GM19455 (cell line): ENCODE results near the gene PLPPR5.

Experiments
- ATAC-seq: cut with Tn5 transposase; IDR thresholded peaks from one replicate; pipeline ENCODE4 v1.9.1; 2021; ENCODE audit not compliant: unreplicated experiment

Gene PLPPR5

GRCh38 chr1:98969798-98970490 lies 34.7 kb downstream of the PLPPR5 start:
- no peak for ATAC-seq

DNA sequence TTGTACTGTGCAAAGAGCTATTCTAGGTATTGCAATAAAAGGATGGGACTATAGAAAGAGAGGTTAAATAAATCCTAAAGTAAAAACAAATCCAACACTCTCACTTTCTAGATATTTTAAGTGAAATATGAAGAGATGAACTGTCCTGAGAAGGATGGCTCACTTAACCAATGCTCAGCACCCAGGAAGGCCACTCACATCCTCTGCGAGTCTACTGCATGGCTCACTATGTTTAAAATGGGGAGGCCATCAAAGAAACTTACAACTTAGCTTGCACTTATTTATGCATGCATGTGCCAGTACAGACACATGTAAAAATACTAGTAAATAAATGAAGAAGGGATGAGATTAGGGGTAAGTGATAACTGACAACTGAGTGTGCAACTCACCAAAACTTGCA lies 37.5 kb downstream of the PLPPR5 start:
- ATAC-seq: no peak

DNA sequence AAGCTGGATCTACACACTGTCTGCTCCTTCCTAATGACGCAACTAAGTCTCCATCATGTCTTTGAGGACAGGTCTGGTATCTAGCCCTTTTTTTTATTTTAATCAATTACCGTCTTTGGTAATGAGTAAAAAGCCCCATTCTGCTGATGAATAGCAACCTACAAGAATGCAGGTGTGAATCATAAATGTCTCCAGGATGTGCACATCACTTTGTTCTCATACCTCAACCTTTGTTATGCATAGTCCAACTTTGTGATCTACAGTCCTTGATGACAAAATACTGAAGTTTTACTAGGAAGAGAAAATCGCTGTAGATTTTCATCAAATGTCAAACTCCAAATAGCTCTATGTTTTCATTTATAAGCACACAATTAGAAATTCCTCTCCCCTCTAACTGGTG lies 39.3 kb downstream of the PLPPR5 start:
- ATAC-seq: no peak

DNA sequence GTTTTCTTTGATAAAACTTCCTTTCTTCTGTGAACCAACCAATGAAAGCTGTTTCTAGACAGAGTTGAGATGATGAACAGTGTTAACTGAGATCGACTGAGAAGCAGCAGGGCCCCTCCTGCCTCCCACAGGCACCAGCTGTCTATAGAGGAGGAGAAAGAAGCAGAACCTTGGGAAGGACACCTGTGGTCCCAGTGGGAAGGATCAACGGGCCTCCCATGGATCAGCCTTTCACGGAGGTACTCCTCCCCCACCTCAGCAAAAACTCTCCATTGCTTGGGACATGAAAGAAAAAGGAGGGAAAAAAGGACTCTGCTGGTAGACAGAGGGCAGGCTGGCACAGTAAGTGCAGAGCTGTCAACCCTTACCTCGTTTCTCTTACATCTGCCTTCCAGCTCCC lies 40.5 kb downstream of the PLPPR5 start:
- ATAC-seq: no peak

- no peak for ATAC-seq
Observed at GRCh38 chr1:98963064-98963758, 41.5 kb downstream of the PLPPR5 start.

GRCh38 chr1:98962156-98962555 lies 42.5 kb downstream of the PLPPR5 start:
- ATAC-seq: no peak

- no peak for ATAC-seq
Observed at GRCh38 chr1:98949621-98950020, 55.0 kb downstream of the PLPPR5 start.

GRCh38 chr1:98949166-98949565 lies 55.5 kb downstream of the PLPPR5 start:
- no peak for ATAC-seq

- ATAC-seq: no peak
Observed at GRCh38 chr1:98947071-98947470, 57.6 kb downstream of the PLPPR5 start.

DNA sequence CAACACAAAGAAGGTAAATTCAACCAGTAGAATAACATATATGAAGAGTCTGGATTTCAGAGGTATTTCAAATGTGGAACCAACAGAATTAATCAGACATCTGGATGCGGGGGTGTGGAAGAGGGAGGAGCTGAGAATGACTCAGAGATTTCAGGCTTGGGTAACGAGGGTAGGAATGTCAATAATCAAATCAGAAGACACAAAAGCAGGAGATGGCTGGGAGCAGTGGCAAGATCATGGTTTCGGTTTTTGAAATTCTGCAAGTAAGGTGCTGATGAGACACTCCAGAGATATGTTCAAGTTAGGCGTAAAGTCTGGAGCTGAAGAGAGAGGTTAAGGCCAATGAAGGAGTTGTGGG lies 64.0 kb downstream of the PLPPR5 start:
- ATAC-seq: no peak

- no peak for ATAC-seq
Observed at GRCh38 chr1:98940069-98940721, 64.5 kb downstream of the PLPPR5 start.

DNA sequence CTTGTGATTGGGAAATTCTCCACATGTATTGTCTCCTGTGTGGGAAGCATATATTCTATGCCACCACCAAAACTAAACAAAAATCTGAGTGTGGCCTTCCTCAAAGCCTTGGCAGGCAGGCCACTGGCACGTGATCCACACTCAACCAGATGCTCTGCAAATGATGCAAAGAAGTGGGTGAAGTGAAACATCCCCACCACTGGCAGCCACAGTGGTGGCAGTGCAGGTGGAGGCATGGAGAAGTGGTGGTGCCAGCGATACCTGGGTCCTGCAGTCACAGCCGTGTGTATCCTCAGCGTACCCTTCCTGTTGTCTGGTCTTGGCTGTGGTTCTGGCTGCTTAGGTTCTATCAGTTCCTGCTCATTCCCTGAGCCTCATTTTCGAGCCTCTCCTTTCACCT lies 65.2 kb downstream of the PLPPR5 start:
- ATAC-seq: no peak

- ATAC-seq: no peak
Observed at GRCh38 chr1:98937347-98937746, 67.3 kb downstream of the PLPPR5 start.

- no peak for ATAC-seq
Observed at GRCh38 chr1:98932184-98932583, 72.5 kb downstream of the PLPPR5 start.

- no peak for ATAC-seq
Observed at GRCh38 chr1:98931128-98931835, 73.4 kb downstream of the PLPPR5 start.

DNA sequence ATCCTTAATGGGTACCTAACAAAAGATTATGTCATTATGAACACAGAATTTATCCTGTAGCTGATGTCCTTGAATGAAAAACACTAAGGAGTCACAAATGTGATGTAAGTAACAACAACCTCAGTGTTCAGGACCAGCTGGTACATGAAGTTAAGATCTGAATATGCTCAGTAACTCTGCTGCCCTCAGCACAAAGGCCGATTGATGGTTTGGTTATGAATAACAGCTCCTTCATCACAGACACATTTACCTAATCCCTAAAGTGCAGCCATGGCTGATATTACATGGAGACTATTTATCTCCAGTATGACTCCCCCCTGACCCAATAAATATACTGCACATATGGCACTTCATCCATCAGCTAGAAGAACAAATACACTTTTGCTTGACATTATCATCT lies 75.2 kb downstream of the PLPPR5 start:
- no peak for ATAC-seq

- ATAC-seq: no peak
Observed at GRCh38 chr1:98926597-98926996, 78.1 kb downstream of the PLPPR5 start.

DNA sequence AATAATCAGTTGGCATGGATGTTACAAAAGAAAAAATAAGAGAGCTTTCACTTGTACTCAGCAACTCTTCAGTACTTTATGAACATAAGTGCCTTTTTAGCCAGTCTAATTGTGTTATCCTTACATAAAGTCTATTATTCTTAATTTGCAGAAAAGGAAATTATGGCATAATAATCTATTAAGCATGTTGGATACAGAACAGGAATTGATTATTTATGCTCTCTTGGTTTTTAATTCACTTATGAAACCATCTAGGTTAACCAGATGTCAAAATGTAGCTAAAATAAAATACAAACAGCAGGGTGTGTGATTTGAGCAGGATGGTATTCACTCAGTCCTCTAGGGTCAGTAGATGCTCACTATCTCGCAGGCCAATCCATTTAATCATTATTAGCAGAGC lies 79.7 kb downstream of the PLPPR5 start:
- no peak for ATAC-seq

DNA sequence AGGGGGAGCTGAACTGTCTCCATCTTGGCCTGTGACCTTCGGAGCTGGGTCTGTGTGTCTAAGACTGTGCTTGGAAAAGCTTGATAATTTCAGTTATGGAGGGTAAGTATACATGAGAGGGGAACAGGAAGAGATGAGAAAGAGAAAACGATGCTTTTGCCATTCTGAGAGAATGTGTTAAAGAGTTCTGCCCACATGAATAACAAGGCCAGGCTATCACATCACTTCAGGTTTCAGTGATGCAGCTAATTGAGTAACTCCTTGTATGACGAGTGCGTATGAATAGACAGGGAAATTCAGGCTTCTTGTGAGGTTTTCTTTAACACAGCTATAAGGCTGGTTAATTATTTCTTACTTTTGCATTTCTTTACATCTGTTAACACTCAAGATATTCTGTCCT lies 81.0 kb downstream of the PLPPR5 start:
- ATAC-seq: no peak

DNA sequence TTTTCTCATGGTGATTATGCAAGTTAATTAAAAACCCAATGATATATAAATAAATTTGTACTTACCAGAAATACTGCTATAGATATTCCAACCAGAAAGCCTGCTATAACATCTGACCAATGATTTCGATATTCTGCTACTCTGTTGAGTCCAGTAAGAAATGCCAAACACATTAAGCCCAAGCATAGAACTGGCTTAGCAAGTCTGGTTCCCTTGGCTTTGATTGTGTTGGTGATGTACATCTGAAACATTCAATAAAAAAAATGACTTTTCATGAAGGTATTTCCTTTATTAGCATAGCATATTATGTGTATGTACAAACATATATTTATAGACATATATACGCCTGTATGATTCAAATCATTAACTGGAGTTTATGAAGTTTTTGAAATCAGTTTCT lies 82.8 kb downstream of the PLPPR5 start:
- no peak for ATAC-seq

GRCh38 chr1:98920441-98921110 lies 84.1 kb downstream of the PLPPR5 start:
- no peak for ATAC-seq
